Measurements from ENCODE around the gene PGGHG.
"Not testable (repeated sequence)": the region's sequence is repeated elsewhere in the genome, so short reads cannot be mapped to it uniquely, and the experiment has no call there.

The PGGHG gene

GRCh38 chr11:317668-318404, 28.9 kb downstream of the PGGHG start:
- peak overlapping the region; percentile 91 for H3K4me3 Mint-ChIP-seq
- peaks cover 33% of the 10 kb centered on the region for H3K4me1 Mint-ChIP-seq (ENCODE audit: low read depth)
- not testable (repeated sequence) for H3K9me3 Mint-ChIP-seq; H3K27me3 Mint-ChIP-seq (ENCODE audit: low read depth)
- peaks cover 36% of the 10 kb centered on the region for H3K36me3 Mint-ChIP-seq (ENCODE audit: low read depth)
- H3K27ac Mint-ChIP-seq, result peak overlapping the region; percentile 90

- H3K9me3 Mint-ChIP-seq; H3K27ac Mint-ChIP-seq; H3K27me3 Mint-ChIP-seq (ENCODE audit: low read depth); H3K4me3 Mint-ChIP-seq: not testable (repeated sequence)
- H3K4me1 Mint-ChIP-seq (ENCODE audit: low read depth), result peaks cover 25% of the 10 kb centered on the region
- H3K36me3 Mint-ChIP-seq (ENCODE audit: low read depth), result peaks cover 36% of the 10 kb centered on the region
Observed at GRCh38 chr11:318405-319120, 29.6 kb downstream of the PGGHG start.

- H3K27ac Mint-ChIP-seq, result peak overlapping the region; percentile 67
- peak overlapping the region; percentile 78 for H3K4me3 Mint-ChIP-seq
- not testable (repeated sequence) for H3K27me3 Mint-ChIP-seq (ENCODE audit: low read depth); H3K9me3 Mint-ChIP-seq
- peaks cover 30% of the 10 kb centered on the region for H3K36me3 Mint-ChIP-seq (ENCODE audit: low read depth)
- peaks cover 25% of the 10 kb centered on the region for H3K4me1 Mint-ChIP-seq (ENCODE audit: low read depth)
Observed at GRCh38 chr11:319121-319887, 30.4 kb downstream of the PGGHG start.

- peaks cover 26% of the 10 kb centered on the region for H3K36me3 Mint-ChIP-seq (ENCODE audit: low read depth)
- H3K4me1 Mint-ChIP-seq (ENCODE audit: low read depth), result peaks cover 28% of the 10 kb centered on the region
- not testable (repeated sequence) for H3K27me3 Mint-ChIP-seq (ENCODE audit: low read depth); H3K9me3 Mint-ChIP-seq
- peak overlapping the region; percentile 78 for H3K4me3 Mint-ChIP-seq
- H3K27ac Mint-ChIP-seq, result peak overlapping the region; percentile 67
Observed at GRCh38 chr11:319888-320273, 31.0 kb downstream of the PGGHG start.

- Mint-ChIP-seq H3K4me3 (no peak overlapping the region), H3K9me3 (no peaks in the 10 kb centered on the region), H3K27me3 (ENCODE audit: low read depth) (no peaks in the 10 kb centered on the region), H3K27ac (no peak overlapping the region), H3K4me1 (ENCODE audit: low read depth) (peaks cover 36% of the 10 kb centered on the region), H3K36me3 (ENCODE audit: low read depth) (peaks cover 4% of the 10 kb centered on the region)
Observed at GRCh38 chr11:324156-324555, 35.2 kb downstream of the PGGHG start.

- not testable (repeated sequence) for H3K27me3 Mint-ChIP-seq (ENCODE audit: low read depth); H3K36me3 Mint-ChIP-seq (ENCODE audit: low read depth); H3K9me3 Mint-ChIP-seq; H3K4me3 Mint-ChIP-seq
- H3K4me1 Mint-ChIP-seq (ENCODE audit: low read depth), result peaks cover 40% of the 10 kb centered on the region
- peak overlapping the region; percentile 2 for H3K27ac Mint-ChIP-seq
Observed at GRCh38 chr11:324593-325517, 35.9 kb downstream of the PGGHG start.

- Mint-ChIP-seq H3K9me3 (no peaks in the 10 kb centered on the region), H3K4me3 (no peak overlapping the region), H3K36me3 (ENCODE audit: low read depth) (no peaks in the 10 kb centered on the region), H3K27me3 (ENCODE audit: low read depth) (no peaks in the 10 kb centered on the region), H3K27ac (peak overlapping the region; percentile 90), H3K4me1 (ENCODE audit: low read depth) (peaks cover 37% of the 10 kb centered on the region)
Observed at GRCh38 chr11:325796-326591, 37.1 kb downstream of the PGGHG start.

- no peaks in the 10 kb centered on the region for H3K36me3 Mint-ChIP-seq (ENCODE audit: low read depth)
- H3K4me3 Mint-ChIP-seq, result peak overlapping the region; percentile 53
- peak overlapping the region; percentile 90 for H3K27ac Mint-ChIP-seq
- no peaks in the 10 kb centered on the region for H3K27me3 Mint-ChIP-seq (ENCODE audit: low read depth)
- peaks cover 39% of the 10 kb centered on the region for H3K4me1 Mint-ChIP-seq (ENCODE audit: low read depth)
- H3K9me3 Mint-ChIP-seq, result no peaks in the 10 kb centered on the region
Observed at GRCh38 chr11:326592-326841, 37.6 kb downstream of the PGGHG start.

- Mint-ChIP-seq H3K4me1 (ENCODE audit: low read depth) (peaks cover 44% of the 10 kb centered on the region), H3K4me3 (peak overlapping the region; percentile 53), H3K27me3 (ENCODE audit: low read depth) (no peaks in the 10 kb centered on the region), H3K27ac (peak overlapping the region; percentile 90), H3K9me3 (no peaks in the 10 kb centered on the region), H3K36me3 (ENCODE audit: low read depth) (no peaks in the 10 kb centered on the region)
Observed at GRCh38 chr11:326842-327580, 38.1 kb downstream of the PGGHG start.

GRCh38 chr11:327581-327923, 38.6 kb downstream of the PGGHG start:
- H3K36me3 Mint-ChIP-seq (ENCODE audit: low read depth), result no peaks in the 10 kb centered on the region
- no peaks in the 10 kb centered on the region for H3K27me3 Mint-ChIP-seq (ENCODE audit: low read depth)
- H3K27ac Mint-ChIP-seq, result peak overlapping the region; percentile 90
- H3K4me3 Mint-ChIP-seq, result peak overlapping the region; percentile 44
- peaks cover 45% of the 10 kb centered on the region for H3K4me1 Mint-ChIP-seq (ENCODE audit: low read depth)
- no peaks in the 10 kb centered on the region for H3K9me3 Mint-ChIP-seq

GRCh38 chr11:328012-328411, 39.1 kb downstream of the PGGHG start:
- no peak overlapping the region for H3K27ac Mint-ChIP-seq
- H3K36me3 Mint-ChIP-seq (ENCODE audit: low read depth), result no peaks in the 10 kb centered on the region
- H3K27me3 Mint-ChIP-seq (ENCODE audit: low read depth), result no peaks in the 10 kb centered on the region
- H3K4me3 Mint-ChIP-seq, result no peak overlapping the region
- peaks cover 2% of the 10 kb centered on the region for H3K9me3 Mint-ChIP-seq
- H3K4me1 Mint-ChIP-seq (ENCODE audit: low read depth), result peaks cover 45% of the 10 kb centered on the region

GRCh38 chr11:328516-329100, 39.7 kb downstream of the PGGHG start:
- H3K27ac Mint-ChIP-seq; H3K36me3 Mint-ChIP-seq (ENCODE audit: low read depth); H3K27me3 Mint-ChIP-seq (ENCODE audit: low read depth); H3K4me3 Mint-ChIP-seq; H3K9me3 Mint-ChIP-seq: not testable (repeated sequence)
- H3K4me1 Mint-ChIP-seq (ENCODE audit: low read depth), result peaks cover 45% of the 10 kb centered on the region

GRCh38 chr11:329886-330253, 40.9 kb downstream of the PGGHG start:
- Mint-ChIP-seq H3K9me3 (peaks cover 4% of the 10 kb centered on the region), H3K4me3 (no peak overlapping the region), H3K27me3 (ENCODE audit: low read depth) (no peaks in the 10 kb centered on the region), H3K27ac (peak overlapping the region; percentile 81), H3K36me3 (ENCODE audit: low read depth) (no peaks in the 10 kb centered on the region), H3K4me1 (ENCODE audit: low read depth) (peaks cover 40% of the 10 kb centered on the region)

All from T-helper 1 cell treated with Interleukin-12 subunit alpha and Interleukin-12 subunit beta and Interleukin-4 antibody, amounts not matched to agents 30 μg/mL and 1 μg/mL, for 36 hours (primary cell).